Activated naive CD8-positive, alpha-beta T cell treated with anti-CD3 and anti-CD28 coated beads, Interleukin-2, amount 50 U/mL, for 16 hours (primary cell): ENCODE data around the gene SCAF4.
"Not testable (repeated sequence)": the region's sequence is repeated elsewhere in the genome, so short reads cannot be mapped to it uniquely, and the experiment has no call there.

Experiments
- DNase-seq: peaks from one replicate; pipeline ENCODE4 v3.0.0-alpha.2; 2020; ENCODE audit warnings: low read depth, low spot score

SCAF4 gene

GRCh38 chr21:31731857-31732596 is at the start of gene SCAF4:
SCAF4 (minus strand) TSS chr21:31732118; CDS start chr21:31731692, 426 bp downstream.
- peak; percentile 47 for DNase-seq

- DNase-seq = no peak
These were observed 49.0 kb upstream of the SCAF4 start for GRCh38 chr21:31780944-31781343.

- DNase-seq = no peak
These were observed 46.6 kb upstream of the SCAF4 start for GRCh38 chr21:31778546-31778945.

GRCh38 chr21:31777857-31778256 is 45.9 kb upstream of the SCAF4 start:
- no peak for DNase-seq

GRCh38 chr21:31774031-31774430 is 42.1 kb upstream of the SCAF4 start:
- no peak for DNase-seq

GRCh38 chr21:31772674-31773555 is 41.0 kb upstream of the SCAF4 start:
- DNase-seq = no peak

GRCh38 chr21:31771685-31772084 is 39.8 kb upstream of the SCAF4 start:
- DNase-seq = no peak

GRCh38 chr21:31768710-31769109 is 36.8 kb upstream of the SCAF4 start:
- no peak for DNase-seq

GRCh38 chr21:31766899-31767298 is 35.0 kb upstream of the SCAF4 start:
- DNase-seq = no peak

GRCh38 chr21:31765850-31766249 is 33.9 kb upstream of the SCAF4 start:
- DNase-seq = not testable (repeated sequence)

GRCh38 chr21:31760931-31761330 is 29.0 kb upstream of the SCAF4 start:
- DNase-seq = no peak

- no peak for DNase-seq
These were observed 24.9 kb upstream of the SCAF4 start for GRCh38 chr21:31756787-31757186.

- DNase-seq = no peak
These were observed 23.1 kb upstream of the SCAF4 start for GRCh38 chr21:31755027-31755426.

- no peak for DNase-seq
These were observed 22.7 kb upstream of the SCAF4 start for GRCh38 chr21:31754708-31754960.

- DNase-seq = no peak
These were observed 22.2 kb upstream of the SCAF4 start for GRCh38 chr21:31753949-31754707.

GRCh38 chr21:31752967-31753366 is 21.0 kb upstream of the SCAF4 start:
- no peak for DNase-seq

- no peak for DNase-seq
These were observed 20.4 kb upstream of the SCAF4 start for GRCh38 chr21:31752352-31752751.

- DNase-seq = no peak
These were observed 18.9 kb upstream of the SCAF4 start for GRCh38 chr21:31750843-31751242.

- DNase-seq = no peak
These were observed 12.4 kb upstream of the SCAF4 start for GRCh38 chr21:31744182-31744800.

- no peak for DNase-seq
These were observed 11.8 kb upstream of the SCAF4 start for GRCh38 chr21:31743712-31744111.

GRCh38 chr21:31741116-31741515 is 9.2 kb upstream of the SCAF4 start:
- DNase-seq = no peak
